ENCODE measurements around the gene PYGB. TPM values are rescaled to one million over a fixed set of nuclear protein-coding genes. Genes with fewer than 3 reads are reported as not detected.
"Not testable (repeated sequence)": the region's sequence is repeated elsewhere in the genome, so short reads cannot be mapped to it uniquely, and the experiment has no call there.

PYGB gene
- total RNA-seq, 1 experiment from 2014 or later, result 258 TPM

- no TSS peak for BruUV-seq (replicated peaks)
- no peak overlapping the region for H3K4me3 Mint-ChIP-seq (ENCODE audit: low read depth, unreplicated experiment)
- no peaks in the 10 kb centered on the region for H3K36me3 Mint-ChIP-seq (ENCODE audit: insufficient read depth, unreplicated experiment)
- intact Hi-C loops (cut with micrococcal nuclease; ENCODE audit: unreplicated experiment), result no loop called here
- CTCF ChIA-PET, result no interaction called here
- TF ChIP-seq CTCF (IDR thresholded peaks at IDR 0.05; ENCODE audit: unreplicated experiment), result no peak
- no peak overlapping the region for H3K27ac Mint-ChIP-seq (ENCODE audit: unreplicated experiment)
- no peaks in the 10 kb centered on the region for H3K9me3 Mint-ChIP-seq (ENCODE audit: low read depth, unreplicated experiment)
- no peaks in the 10 kb centered on the region for H3K27me3 Mint-ChIP-seq (ENCODE audit: unreplicated experiment)
- no peak for DNase-seq
- no peaks in the 10 kb centered on the region for H3K4me1 Mint-ChIP-seq (ENCODE audit: low read depth, unreplicated experiment)
Measured at GRCh38 chr20:25327521-25328235, 79.8 kb downstream of the PYGB start.

DNA sequence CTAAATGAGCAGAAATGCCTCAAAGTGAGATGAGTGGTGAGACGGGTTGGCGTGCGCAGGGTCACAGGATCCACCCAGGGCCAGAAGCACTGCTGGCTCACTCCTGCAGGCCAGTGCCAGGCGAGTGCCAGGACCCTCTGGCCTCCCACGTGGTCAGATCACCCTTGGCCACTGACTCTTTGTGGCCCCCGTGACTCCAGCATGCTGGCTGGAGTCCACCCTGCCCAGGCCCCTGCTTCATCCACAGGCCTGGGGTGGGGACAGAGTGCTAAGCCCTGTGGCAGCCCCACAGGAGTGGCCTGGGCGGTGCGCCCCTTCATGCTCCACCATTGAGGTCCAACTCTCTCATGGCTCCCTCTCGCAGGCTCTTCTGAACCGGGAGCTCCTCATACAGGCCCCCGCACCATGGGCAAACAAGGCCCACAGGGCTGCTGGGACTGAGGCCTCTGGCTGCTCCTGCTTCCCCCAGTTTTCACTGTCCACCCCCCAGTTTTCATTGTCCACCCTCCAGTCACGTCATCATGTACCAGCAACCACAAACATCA lies 81.1 kb downstream of the PYGB start:
- CTCF ChIA-PET, result no interaction called here
- intact Hi-C loops (cut with micrococcal nuclease; ENCODE audit: unreplicated experiment), result no loop called here
- Mint-ChIP-seq H3K27ac (ENCODE audit: unreplicated experiment) (no peak overlapping the region), H3K36me3 (ENCODE audit: insufficient read depth, unreplicated experiment) (no peaks in the 10 kb centered on the region), H3K27me3 (ENCODE audit: unreplicated experiment) (no peaks in the 10 kb centered on the region), H3K4me3 (ENCODE audit: low read depth, unreplicated experiment) (no peak overlapping the region), H3K4me1 (ENCODE audit: low read depth, unreplicated experiment) (no peaks in the 10 kb centered on the region), H3K9me3 (ENCODE audit: low read depth, unreplicated experiment) (no peaks in the 10 kb centered on the region)
- no peak for DNase-seq
- no TSS peak for BruUV-seq (replicated peaks)
- no peak for TF ChIP-seq CTCF (IDR thresholded peaks at IDR 0.05; ENCODE audit: unreplicated experiment)

- H3K4me3 Mint-ChIP-seq (ENCODE audit: low read depth, unreplicated experiment); H3K27ac Mint-ChIP-seq (ENCODE audit: unreplicated experiment); CTCF ChIA-PET; BruUV-seq (replicated peaks); H3K9me3 Mint-ChIP-seq (ENCODE audit: low read depth, unreplicated experiment); H3K36me3 Mint-ChIP-seq (ENCODE audit: insufficient read depth, unreplicated experiment); H3K4me1 Mint-ChIP-seq (ENCODE audit: low read depth, unreplicated experiment); intact Hi-C loops (cut with micrococcal nuclease; ENCODE audit: unreplicated experiment); DNase-seq; H3K27me3 Mint-ChIP-seq (ENCODE audit: unreplicated experiment): not testable (repeated sequence)
Measured at GRCh38 chr20:25334972-25335371, 87.1 kb downstream of the PYGB start.

GRCh38 chr20:25336561-25337422 lies 88.9 kb downstream of the PYGB start:
- no peak for TF ChIP-seq CTCF (IDR thresholded peaks at IDR 0.05; ENCODE audit: unreplicated experiment)
- Mint-ChIP-seq H3K9me3 (ENCODE audit: low read depth, unreplicated experiment) (no peaks in the 10 kb centered on the region), H3K27me3 (ENCODE audit: unreplicated experiment) (no peaks in the 10 kb centered on the region), H3K4me1 (ENCODE audit: low read depth, unreplicated experiment) (no peaks in the 10 kb centered on the region), H3K27ac (ENCODE audit: unreplicated experiment) (no peak overlapping the region), H3K4me3 (ENCODE audit: low read depth, unreplicated experiment) (no peak overlapping the region), H3K36me3 (ENCODE audit: insufficient read depth, unreplicated experiment) (no peaks in the 10 kb centered on the region)
- CTCF ChIA-PET, result interaction anchor here (0.8 kb wide), 1 partner anchor 23 kb away, joined by 3 read pairs; no protein-coding TSS in a partner anchor
- DNase-seq, result no peak
- intact Hi-C loops (cut with micrococcal nuclease; ENCODE audit: unreplicated experiment), result no loop called here
- BruUV-seq (replicated peaks), result no TSS peak
